ENCODE results near the gene ABLIM3. TPM values are rescaled to one million over a fixed set of nuclear protein-coding genes. Genes with fewer than 3 reads are reported as not detected.

The ABLIM3 gene
- total RNA-seq, 4 donors from 2014 or later: 2.6 to 49.5 (median 6.9) TPM

DNA sequence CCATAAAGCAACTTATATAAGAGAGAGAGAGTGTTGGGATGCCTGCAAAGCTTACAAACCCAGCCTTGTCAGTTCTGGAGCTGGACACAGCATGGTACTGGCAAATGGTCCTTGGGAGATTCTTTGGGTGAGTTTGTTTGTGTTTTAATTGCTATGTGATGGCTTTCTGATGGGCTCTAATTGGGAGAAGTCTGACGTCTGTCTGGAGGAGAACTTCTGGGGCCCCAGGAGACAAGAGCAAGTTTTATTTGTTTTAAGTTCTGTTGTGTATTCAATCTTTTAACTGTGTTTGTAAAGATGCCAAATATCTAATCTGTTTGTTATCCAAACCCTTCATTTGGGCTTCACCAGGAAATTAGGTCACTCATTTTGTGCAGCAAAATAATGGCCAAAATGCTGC, 80.0 kb downstream of the ABLIM3 start:
- TF ChIP-seq CTCF (IDR thresholded peaks at IDR 0.05) (no peak), POLR2A (IDR thresholded peaks at IDR 0.05) (no peak)
- Histone ChIP-seq H3K36me3 (no peaks in the 10 kb centered on the region), H3K4me1 (no peaks in the 10 kb centered on the region), H3K4me3 (no peak overlapping the region), H3K9me3 (no peaks in the 10 kb centered on the region), H3K27me3 (no peaks in the 10 kb centered on the region), H3K27ac (no peak overlapping the region)
- intact Hi-C loops (cut with DNase I; ENCODE audit: low total_unique reads): no loop called here
- no peak for DNase-seq

DNA sequence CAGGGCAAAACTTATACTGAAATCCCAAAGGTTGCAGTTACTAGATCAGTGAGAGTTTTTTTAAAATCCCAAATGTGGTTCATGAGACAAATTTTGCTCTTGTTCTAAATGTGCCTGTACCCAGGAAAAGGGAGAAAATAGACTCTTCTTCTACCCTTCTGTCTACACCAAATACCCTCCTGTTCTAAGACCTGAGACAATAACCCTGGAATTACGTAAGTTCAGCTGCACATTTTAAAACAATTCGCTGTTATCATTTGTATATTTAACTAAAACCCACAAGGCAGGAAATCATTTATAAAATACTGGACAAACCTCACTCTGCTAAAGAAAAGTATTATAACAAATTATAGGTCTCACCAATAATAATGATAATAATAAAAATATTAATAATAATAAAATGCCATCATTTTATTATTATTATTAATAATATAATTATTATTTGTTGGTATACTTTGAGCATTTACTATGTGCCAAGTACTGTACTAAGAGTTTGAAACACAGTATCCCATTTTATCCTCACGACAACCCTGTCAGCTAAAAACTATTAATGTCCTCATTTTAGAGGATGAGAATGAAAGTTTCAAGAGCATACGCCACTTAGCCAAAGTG, 80.5 kb downstream of the ABLIM3 start:
- no peak for TF ChIP-seq POLR2A (IDR thresholded peaks at IDR 0.05)
- no peak for TF ChIP-seq CTCF (IDR thresholded peaks at IDR 0.05)
- Histone ChIP-seq H3K9me3 (no peaks in the 10 kb centered on the region), H3K36me3 (no peaks in the 10 kb centered on the region), H3K4me3 (no peak overlapping the region), H3K4me1 (no peaks in the 10 kb centered on the region), H3K27me3 (no peaks in the 10 kb centered on the region), H3K27ac (no peak overlapping the region)
- DNase-seq: no peak
- intact Hi-C loops (cut with DNase I; ENCODE audit: low total_unique reads): no loop called here

- Histone ChIP-seq H3K9me3 (no peaks in the 10 kb centered on the region), H3K36me3 (no peaks in the 10 kb centered on the region), H3K27me3 (no peaks in the 10 kb centered on the region), H3K27ac (no peak overlapping the region), H3K4me1 (no peaks in the 10 kb centered on the region), H3K4me3 (no peak overlapping the region)
- no peak for DNase-seq
- TF ChIP-seq POLR2A (IDR thresholded peaks at IDR 0.05) (no peak), CTCF (IDR thresholded peaks at IDR 0.05) (no peak)
- intact Hi-C loops (cut with DNase I; ENCODE audit: low total_unique reads): no loop called here
Observed at GRCh38 chr5:149223081-149223848, 82.0 kb downstream of the ABLIM3 start.

DNA sequence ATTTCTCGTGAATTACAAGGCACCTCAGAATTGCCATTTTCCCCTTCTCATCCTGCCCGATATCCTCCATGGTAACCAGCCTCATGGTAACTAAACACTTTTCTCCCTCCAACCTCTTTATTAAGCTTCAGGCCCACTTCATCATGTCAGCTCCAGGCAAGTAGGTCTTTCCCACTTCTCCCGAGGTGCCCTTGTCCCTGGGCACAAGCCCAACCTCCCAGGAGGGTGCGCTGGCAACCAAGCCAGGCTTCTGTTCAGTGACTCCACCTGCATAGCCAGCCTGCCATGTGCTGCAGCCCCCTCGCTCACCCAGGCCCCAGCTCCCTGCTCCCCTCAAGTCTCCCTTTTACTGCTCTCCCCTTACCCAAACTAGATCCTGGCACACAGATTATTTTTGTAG, 83.0 kb downstream of the ABLIM3 start:
- Histone ChIP-seq H3K4me1 (peaks cover 0 to 4% of the 10 kb centered on the region in 2 donors), H3K4me3 (no peak overlapping the region), H3K27ac (no peak overlapping the region), H3K9me3 (no peaks in the 10 kb centered on the region), H3K27me3 (no peaks in the 10 kb centered on the region), H3K36me3 (no peaks in the 10 kb centered on the region)
- no peak for TF ChIP-seq POLR2A (IDR thresholded peaks at IDR 0.05)
- TF ChIP-seq CTCF (IDR thresholded peaks at IDR 0.05): no peak
- no peak for DNase-seq
- intact Hi-C loops (cut with DNase I; ENCODE audit: low total_unique reads): no loop called here

GRCh38 chr5:149227168-149227826, 86.0 kb downstream of the ABLIM3 start:
- Histone ChIP-seq H3K27ac (no peak overlapping the region), H3K27me3 (no peaks in the 10 kb centered on the region), H3K36me3 (no peaks in the 10 kb centered on the region), H3K4me3 (no peak overlapping the region), H3K4me1 (peaks cover 0 to 4% of the 10 kb centered on the region in 2 donors), H3K9me3 (no peaks in the 10 kb centered on the region)
- intact Hi-C loops (cut with DNase I; ENCODE audit: low total_unique reads): loop anchor here (5.0 kb wide), 1 partner anchor 85 kb away; the partner anchor contains the start of gene ABLIM3
- no peak for DNase-seq
- TF ChIP-seq CTCF (IDR thresholded peaks at IDR 0.05): no peak
- TF ChIP-seq POLR2A (IDR thresholded peaks at IDR 0.05): no peak
